NCI-H2107 (cell line): ENCODE results near the gene RNPEPL1.
"Not testable (repeated sequence)": the region's sequence is repeated elsewhere in the genome, so short reads cannot be mapped to it uniquely, and the experiment has no call there.

Experiments used
- DNase-seq: peaks from one replicate; lab custom pipeline; 2025; lab: John Stamatoyannopoulos, UW

Gene RNPEPL1

GRCh38 chr2:240567872-240568677 lies at the start of gene RNPEPL1:
Gene RNPEPL1 (plus strand): TSS chr2:240568484. CDS start chr2:240568587, 103 bp downstream.
- no peak for DNase-seq

- DNase-seq = no peak
Measured at GRCh38 chr2:240518981-240519380, 49.3 kb upstream of the RNPEPL1 start.

- DNase-seq = no peak
Measured at GRCh38 chr2:240519396-240520129, 48.7 kb upstream of the RNPEPL1 start.

GRCh38 chr2:240520130-240520973 lies 47.9 kb upstream of the RNPEPL1 start:
- DNase-seq = no peak

GRCh38 chr2:240520974-240521350 lies 47.3 kb upstream of the RNPEPL1 start:
- no peak for DNase-seq

GRCh38 chr2:240521885-240522284 lies 46.4 kb upstream of the RNPEPL1 start:
- DNase-seq = not testable (repeated sequence)

- DNase-seq = no peak
Measured at GRCh38 chr2:240522406-240522805, 45.9 kb upstream of the RNPEPL1 start.

- DNase-seq = no peak
Measured at GRCh38 chr2:240523451-240524281, 44.6 kb upstream of the RNPEPL1 start.

GRCh38 chr2:240524963-240525718 lies 43.1 kb upstream of the RNPEPL1 start:
- DNase-seq = no peak

- DNase-seq = no peak
Measured at GRCh38 chr2:240525802-240526201, 42.5 kb upstream of the RNPEPL1 start.

GRCh38 chr2:240526521-240526920 lies 41.8 kb upstream of the RNPEPL1 start:
- no peak for DNase-seq

GRCh38 chr2:240527153-240527750 lies 41.0 kb upstream of the RNPEPL1 start:
- no peak for DNase-seq

- DNase-seq = no peak
Measured at GRCh38 chr2:240528406-240529040, 39.8 kb upstream of the RNPEPL1 start.

- no peak for DNase-seq
Measured at GRCh38 chr2:240529344-240529999, 38.8 kb upstream of the RNPEPL1 start.

GRCh38 chr2:240530181-240530580 lies 38.1 kb upstream of the RNPEPL1 start:
- no peak for DNase-seq

- DNase-seq = no peak
Measured at GRCh38 chr2:240531038-240531437, 37.2 kb upstream of the RNPEPL1 start.

- DNase-seq = no peak
Measured at GRCh38 chr2:240532031-240532775, 36.1 kb upstream of the RNPEPL1 start.

- DNase-seq = no peak
Measured at GRCh38 chr2:240538031-240538780, 30.1 kb upstream of the RNPEPL1 start.
